GM13977 (cell line): ENCODE results near the gene HES2.

Source experiments
- DNase-seq: peaks from one replicate; pipeline ENCODE4 v3.0.0; 2012; ENCODE audit warnings: low spot score
- in situ Hi-C: fragments of 300-500 bp; cut with MboI; formaldehyde crosslinking; loops from one replicate; pipeline ENCODE4 v1.12.0; 2022; ENCODE audit warnings: low sequenced_read_pairs, low pct_unique_long_range_greater_than_20kb, mixed read lengths, inconsistent platforms; ENCODE audit not compliant: unreplicated experiment
- TF ChIP-seq, protein P1 (sequence below): IDR thresholded peaks from 2 replicates; pipeline ENCODE4 v1.5.1; 2012; ENCODE audit warnings: mild to moderate bottlenecking, control low read depth; ENCODE audit not compliant: insufficient read depth; ENCODE audit errors: extremely low read depth, missing control alignments

Gene HES2

DNA sequence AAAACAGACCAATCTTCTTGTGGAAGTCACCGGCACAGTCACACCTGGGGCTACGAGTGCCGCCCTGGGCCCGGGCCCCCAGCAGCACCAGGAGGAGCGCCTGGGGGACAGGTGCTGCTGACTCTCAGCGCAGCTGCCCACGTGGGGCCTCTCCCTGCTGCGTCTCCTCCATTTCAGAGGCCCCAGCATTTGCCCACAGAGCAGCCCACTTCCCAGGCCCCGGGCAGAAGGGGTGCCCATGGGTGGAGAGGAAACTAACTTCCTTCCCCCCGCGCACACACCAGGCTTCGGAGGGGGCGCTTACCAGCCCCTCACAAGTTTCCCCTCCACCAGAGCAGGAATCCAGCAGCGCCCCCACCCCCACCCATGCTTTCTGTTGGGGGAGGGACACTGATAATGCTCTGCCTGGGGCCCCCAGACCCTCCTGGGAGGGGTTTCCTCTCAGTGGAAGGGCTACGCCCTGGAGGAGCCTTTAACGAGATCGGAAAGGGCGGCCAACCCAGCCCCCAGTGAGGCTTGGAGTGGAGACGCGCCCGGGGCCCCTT lies 45.8 kb upstream of the HES2 start:
- TF ChIP-seq, protein P1, sequence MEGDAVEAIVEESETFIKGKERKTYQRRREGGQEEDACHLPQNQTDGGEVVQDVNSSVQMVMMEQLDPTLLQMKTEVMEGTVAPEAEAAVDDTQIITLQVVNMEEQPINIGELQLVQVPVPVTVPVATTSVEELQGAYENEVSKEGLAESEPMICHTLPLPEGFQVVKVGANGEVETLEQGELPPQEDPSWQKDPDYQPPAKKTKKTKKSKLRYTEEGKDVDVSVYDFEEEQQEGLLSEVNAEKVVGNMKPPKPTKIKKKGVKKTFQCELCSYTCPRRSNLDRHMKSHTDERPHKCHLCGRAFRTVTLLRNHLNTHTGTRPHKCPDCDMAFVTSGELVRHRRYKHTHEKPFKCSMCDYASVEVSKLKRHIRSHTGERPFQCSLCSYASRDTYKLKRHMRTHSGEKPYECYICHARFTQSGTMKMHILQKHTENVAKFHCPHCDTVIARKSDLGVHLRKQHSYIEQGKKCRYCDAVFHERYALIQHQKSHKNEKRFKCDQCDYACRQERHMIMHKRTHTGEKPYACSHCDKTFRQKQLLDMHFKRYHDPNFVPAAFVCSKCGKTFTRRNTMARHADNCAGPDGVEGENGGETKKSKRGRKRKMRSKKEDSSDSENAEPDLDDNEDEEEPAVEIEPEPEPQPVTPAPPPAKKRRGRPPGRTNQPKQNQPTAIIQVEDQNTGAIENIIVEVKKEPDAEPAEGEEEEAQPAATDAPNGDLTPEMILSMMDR: no peak
- DNase-seq: no peak
- in situ Hi-C loops: no loop called here

DNA sequence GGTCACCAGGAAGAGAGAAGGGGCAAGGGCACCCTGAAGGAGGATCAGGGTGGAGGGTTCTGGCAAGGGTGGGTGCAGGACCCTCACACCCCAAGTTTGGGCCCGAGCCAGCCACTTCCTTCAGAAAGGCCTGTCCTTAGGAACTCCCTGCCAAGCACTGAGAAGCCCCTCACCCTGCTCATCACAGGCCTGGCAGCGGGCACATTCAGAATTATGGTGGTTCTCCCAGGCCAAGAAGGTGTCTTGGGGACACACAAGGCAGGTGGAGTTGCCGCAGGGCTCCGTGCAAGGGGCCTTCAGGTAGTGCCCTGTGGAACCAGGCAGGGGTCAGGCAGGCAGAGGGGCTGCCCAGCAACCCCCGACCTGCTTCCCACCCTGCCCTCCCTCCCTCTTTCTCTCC lies 45.2 kb upstream of the HES2 start:
- TF ChIP-seq, protein P1: no peak
- in situ Hi-C loops: no loop called here
- DNase-seq: no peak

DNA sequence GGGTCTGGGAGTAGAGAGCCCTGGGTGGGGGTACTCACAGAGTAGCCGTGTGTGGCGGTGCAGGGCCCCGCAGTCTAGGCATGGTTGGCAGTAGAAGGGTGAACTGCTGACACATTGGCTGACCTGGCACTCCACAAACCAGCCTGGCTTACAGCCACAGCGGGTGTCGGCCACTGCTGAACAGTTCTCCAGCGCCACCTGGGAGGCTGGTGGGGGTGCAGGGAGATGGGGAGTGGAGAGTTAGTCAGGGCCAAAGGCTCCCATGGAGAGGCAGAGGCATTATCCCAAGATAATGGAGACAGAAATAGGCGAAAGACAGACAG lies 44.8 kb upstream of the HES2 start:
- TF ChIP-seq, protein P1: no peak
- in situ Hi-C loops: no loop called here
- DNase-seq: no peak

DNA sequence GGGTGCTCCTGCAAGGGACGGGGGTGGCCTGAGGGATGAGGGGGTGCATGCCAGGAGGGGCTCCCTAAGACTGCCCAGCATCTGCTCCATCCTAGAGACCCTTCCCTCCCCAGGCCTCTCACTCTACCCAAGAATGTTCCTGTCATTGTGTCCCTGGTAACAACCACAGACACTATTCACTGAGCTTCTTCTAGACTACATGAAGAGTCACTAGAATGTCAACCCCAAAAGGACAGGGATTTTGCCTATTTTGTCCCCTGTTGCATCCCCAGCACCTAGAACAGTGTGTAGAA lies 43.3 kb upstream of the HES2 start:
- TF ChIP-seq, protein P1: no peak
- no peak for DNase-seq

DNA sequence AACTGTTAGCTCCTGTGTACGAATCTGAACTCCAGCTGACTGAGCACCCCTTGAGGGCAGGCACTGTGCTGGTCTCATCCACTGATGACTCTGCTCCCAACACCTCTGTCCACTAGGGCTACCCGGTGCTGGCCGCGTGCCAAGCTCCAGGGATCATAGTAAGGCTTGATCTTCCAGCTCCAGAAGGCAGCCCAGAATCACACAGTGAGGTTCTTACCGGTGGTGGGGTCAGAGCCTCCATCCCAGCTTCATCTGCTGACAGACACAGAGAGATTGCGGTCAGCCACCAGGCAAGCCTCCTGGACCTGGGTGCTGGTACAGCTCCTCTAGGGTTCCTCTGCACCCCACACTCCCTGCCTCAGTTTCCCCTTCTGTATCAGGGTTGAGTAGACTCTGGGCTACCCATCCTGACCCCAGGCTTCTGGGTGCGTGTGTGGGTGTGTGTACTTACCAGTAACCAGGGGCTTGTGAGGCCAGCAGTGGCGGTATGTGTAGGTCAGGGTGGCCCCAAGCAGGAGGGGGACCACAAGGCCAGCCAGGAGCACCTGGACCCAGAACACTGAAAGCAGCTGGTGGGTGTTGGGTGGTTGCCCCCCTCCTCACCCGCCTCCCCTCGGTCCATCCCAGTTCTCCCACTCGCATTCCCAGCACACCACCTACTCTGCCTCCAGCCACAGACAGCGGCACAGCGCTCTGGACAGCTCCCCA lies 42.8 kb upstream of the HES2 start:
- TF ChIP-seq, protein P1: no peak
- in situ Hi-C loops: no loop called here
- DNase-seq: no peak

More for the DNA sequence above, 43.3 kb upstream of the HES2 start:
- in situ Hi-C loops: no loop called here

DNA sequence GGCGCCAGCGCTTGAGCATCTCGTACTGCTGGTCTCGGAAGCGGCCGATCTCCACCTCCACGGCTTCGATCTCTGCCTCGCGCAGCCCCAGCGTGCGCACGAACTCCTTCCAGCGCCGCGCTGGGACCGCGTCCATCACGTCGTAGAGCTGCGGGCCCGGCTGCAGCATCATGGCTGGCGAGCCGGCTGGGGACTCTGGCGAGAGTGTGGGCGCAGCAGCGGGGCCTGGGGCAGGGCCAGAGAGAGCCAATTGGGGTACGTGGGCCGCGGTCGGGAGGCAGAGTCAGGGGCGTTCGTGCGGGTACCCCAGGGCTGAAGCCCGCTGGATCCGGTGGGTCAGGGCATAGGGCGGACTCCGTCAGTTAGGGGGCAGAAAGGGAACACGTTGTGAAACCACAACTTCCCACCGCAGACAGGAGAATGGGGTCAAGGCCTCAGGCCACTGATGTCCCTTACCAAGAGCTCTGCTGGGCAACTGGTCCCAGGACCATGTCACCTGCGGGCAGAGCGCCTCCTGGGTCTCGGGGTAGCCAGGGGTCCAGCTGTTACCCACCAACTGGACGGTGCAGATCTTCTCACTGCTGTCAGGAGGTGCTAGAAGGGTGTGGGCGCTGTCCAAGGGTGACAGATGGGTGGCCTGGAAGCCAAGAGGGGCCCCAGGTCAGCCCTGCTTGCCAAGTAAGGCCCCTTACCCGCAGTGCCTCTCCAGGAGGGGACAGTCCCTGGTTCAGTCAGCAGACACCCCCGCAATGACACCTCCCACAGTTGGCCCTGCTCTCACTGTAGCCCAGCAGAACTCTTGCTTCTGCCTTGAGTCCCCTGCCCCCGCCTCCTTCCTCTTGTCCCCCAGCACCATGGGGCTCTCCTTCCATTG lies 42.1 kb upstream of the HES2 start:
- in situ Hi-C loops: no loop called here

More for the DNA sequence above, 42.1 kb upstream of the HES2 start:
- DNase-seq: no peak
- TF ChIP-seq, protein P1: no peak
